Mesenchymal stem cell (in vitro differentiated cells and primary cell): ENCODE data around the gene ACVR1.

Experiments
- DNase-seq: peaks from one replicate; pipeline ENCODE4 v3.0.0-alpha.2; 2013
- H2AFZ ChIP-seq: one replicate; pipeline ENCODE4 v1.6.1; 2013; ENCODE audit warnings: low read depth, mild to moderate bottlenecking, control low read depth, inconsistent platforms, low read length, moderate library complexity
- H2AK5ac ChIP-seq: 2 replicates; pipeline ENCODE4 v1.6.1; 2013; ENCODE audit warnings: low read length, moderate library complexity, mild to moderate bottlenecking, inconsistent platforms; ENCODE audit not compliant: severe bottlenecking
- H2BK120ac ChIP-seq: one replicate; pipeline ENCODE4 v1.6.1; 2013; ENCODE audit warnings: low read depth, mild to moderate bottlenecking, inconsistent platforms, low read length, moderate library complexity
- H2BK12ac ChIP-seq, 2 experiments: one replicate each; pipeline ENCODE4 v1.6.1; 2013; ENCODE audit warnings: inconsistent platforms in 2 of 2, low read length in 2 of 2, mild to moderate bottlenecking in 2 of 2, moderate library complexity in 2 of 2, control low read depth in 1 of 2
- H2BK15ac ChIP-seq: one replicate; pipeline ENCODE4 v1.6.1; 2013; ENCODE audit warnings: mild to moderate bottlenecking, low read depth, inconsistent platforms; ENCODE audit not compliant: poor library complexity, severe bottlenecking
- H2BK5ac ChIP-seq: 2 replicates; pipeline ENCODE4 v1.6.1; 2013; ENCODE audit warnings: low read depth, mild to moderate bottlenecking, low read length, control low read depth, inconsistent platforms; ENCODE audit not compliant: poor library complexity, severe bottlenecking
- H3K14ac ChIP-seq, 2 experiments: one replicate each; pipeline ENCODE4 v1.6.1; 2013; ENCODE audit warnings: inconsistent platforms in 2 of 2, low read length in 2 of 2, control low read depth in 1 of 2, mild to moderate bottlenecking in 1 of 2, moderate library complexity in 1 of 2
- H3K18ac ChIP-seq, 2 experiments: one replicate each; pipeline ENCODE4 v1.6.1; 2013; ENCODE audit warnings: inconsistent platforms in 2 of 2, low read length in 2 of 2, control low read depth in 1 of 2, low read depth in 1 of 2, mild to moderate bottlenecking in 1 of 2
- H3K23ac ChIP-seq, 2 experiments: one replicate each; pipeline ENCODE4 v1.6.1; 2013; ENCODE audit warnings: inconsistent platforms in 2 of 2, low read length in 2 of 2, mild to moderate bottlenecking in 2 of 2, moderate library complexity in 2 of 2, control low read depth in 1 of 2
- H3K27ac ChIP-seq: 2 replicates; pipeline ENCODE4 v1.5.1; 2013; ENCODE audit warnings: mild to moderate bottlenecking, moderate library complexity, low read length, control low read depth, inconsistent platforms; ENCODE audit not compliant: poor library complexity, severe bottlenecking
- H3K27me3 ChIP-seq, 2 experiments: 2 replicates each; pipeline versions ENCODE4 v1.6.1 to v1.7.0; 2013; ENCODE audit warnings: low read length in 2 of 2, mild to moderate bottlenecking in 2 of 2, moderate library complexity in 2 of 2, control low read depth in 1 of 2, inconsistent platforms in 1 of 2; ENCODE audit not compliant: control insufficient read depth in 1 of 2, insufficient read depth in 1 of 2
- H3K36me3 ChIP-seq, 2 experiments: 2 replicates each; pipeline versions ENCODE4 v1.6.1 to v1.7.0; 2013; ENCODE audit warnings: low read length in 2 of 2, control low read depth in 1 of 2, inconsistent platforms in 1 of 2, low read depth in 1 of 2, mild to moderate bottlenecking in 1 of 2; ENCODE audit not compliant: insufficient read depth in 2 of 2, control insufficient read depth in 1 of 2
- H3K4ac ChIP-seq, 2 experiments: one replicate each; pipeline ENCODE4 v1.6.1; 2013; ENCODE audit warnings: inconsistent platforms in 2 of 2, low read length in 2 of 2, mild to moderate bottlenecking in 2 of 2, moderate library complexity in 2 of 2, control low read depth in 1 of 2, low read depth in 1 of 2
- H3K4me1 ChIP-seq: 2 replicates; pipeline ENCODE4 v1.6.1; 2013; ENCODE audit warnings: low read depth, low read length, control low read depth; ENCODE audit not compliant: control insufficient read depth, insufficient read depth
- H3K4me2 ChIP-seq: 2 replicates; pipeline ENCODE4 v1.6.1; 2013; ENCODE audit warnings: low read length, mild to moderate bottlenecking, inconsistent platforms; ENCODE audit not compliant: poor library complexity, severe bottlenecking
- H3K4me3 ChIP-seq, 2 experiments: 2 replicates each; pipeline versions ENCODE4 v1.5.1 to v1.7.0; 2013; ENCODE audit warnings: low read length in 2 of 2, mild to moderate bottlenecking in 2 of 2, control low read depth in 1 of 2, low read depth in 1 of 2; ENCODE audit not compliant: insufficient read depth in 1 of 2
- H3K79me1 ChIP-seq: replicated peaks from 2 replicates; pipeline ENCODE4 v1.6.1; 2013; ENCODE audit warnings: mild to moderate bottlenecking, control low read depth, low read length, inconsistent platforms; ENCODE audit not compliant: poor library complexity, severe bottlenecking
- H3K9ac ChIP-seq: 2 replicates; pipeline ENCODE4 v1.7.0; 2013; ENCODE audit warnings: mild to moderate bottlenecking, low read length, moderate library complexity
- H3K9me3 ChIP-seq: 2 replicates; pipeline ENCODE4 v1.7.0; 2013; ENCODE audit warnings: mild to moderate bottlenecking, low read length; ENCODE audit not compliant: control insufficient read depth
- H4K8ac ChIP-seq: one replicate; pipeline ENCODE4 v1.6.1; 2013; ENCODE audit warnings: inconsistent platforms, mild to moderate bottlenecking, low read length, moderate library complexity
- H4K91ac ChIP-seq: one replicate; pipeline ENCODE4 v1.6.1; 2013; ENCODE audit warnings: mild to moderate bottlenecking, low read length, inconsistent platforms
- WGBS: methylation state at CpG from one replicate; pipeline ENCODE4 v1.1.7; 2013; ENCODE audit warnings: mixed read lengths; 5-methylcytosine and 5-hydroxymethylcytosine counted together

ACVR1 gene

DNA sequence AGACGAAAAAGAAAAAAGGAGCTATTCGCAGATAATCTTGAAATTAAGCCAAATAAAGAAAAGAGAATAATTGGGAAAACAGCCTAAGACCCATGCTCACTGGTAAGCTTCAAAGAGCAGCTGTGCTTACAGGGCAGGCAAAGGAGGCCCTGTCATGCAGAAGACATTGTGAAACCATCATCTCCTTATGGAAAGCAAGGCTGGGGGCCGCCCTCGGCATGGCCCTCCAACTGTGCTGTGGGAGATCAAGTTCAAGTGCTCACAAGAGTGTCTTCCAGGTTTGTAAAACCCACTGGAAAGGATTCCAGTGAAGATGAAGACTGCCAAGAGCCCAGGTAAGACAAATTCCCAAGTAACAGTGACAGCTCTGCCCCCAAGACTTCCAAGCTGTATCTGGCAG is 32.2 kb downstream of the ACVR1 start:
- Histone ChIP-seq H3K4me2 (peak overlapping the region; percentile 8), H2AFZ (no peak overlapping the region), H3K4me3 (no peak overlapping the region), H3K79me1 (peaks cover 20% of the 10 kb centered on the region), H2BK12ac (no peak overlapping the region), H4K91ac (no peak overlapping the region), H3K4ac (no peak overlapping the region), H2BK120ac (no peak overlapping the region), H3K4me1 (peaks cover 24% of the 10 kb centered on the region), H2BK15ac (no peak overlapping the region), H3K27ac (no peak overlapping the region), H3K18ac (no peak overlapping the region), H3K23ac (no peak overlapping the region), H3K27me3 (no peaks in the 10 kb centered on the region), H4K8ac (peak overlapping the region; percentile 51), H2BK5ac (no peak overlapping the region), H3K9me3 (no peaks in the 10 kb centered on the region), H3K14ac (no peak overlapping the region), H2AK5ac (peak overlapping the region; percentile 40), H3K9ac (no peak overlapping the region), H3K36me3 (peaks cover 0 to 25% of the 10 kb centered on the region in 2 experiments)
- 96% methylated on average over 4 of the region's 4 CpGs for WGBS
- DNase-seq: no peak

DNA sequence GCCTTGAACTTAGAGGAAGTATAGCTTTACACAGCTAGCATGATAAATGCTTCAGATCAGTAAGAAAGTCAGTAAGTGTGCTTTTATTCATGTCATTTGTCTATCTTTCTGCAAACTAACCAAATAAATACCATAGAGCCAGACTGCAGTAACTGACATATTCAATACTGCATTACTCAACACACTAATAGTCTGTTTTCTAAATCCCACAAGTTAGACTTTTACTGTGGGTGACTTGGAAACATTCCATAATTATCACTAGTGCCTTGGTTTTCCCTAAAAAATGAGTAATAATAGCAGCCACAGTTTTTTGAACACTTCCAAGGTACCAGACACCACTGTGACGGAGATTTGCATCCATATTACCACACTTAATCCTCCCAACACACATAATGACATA is 33.0 kb downstream of the ACVR1 start:
- no peaks in the 10 kb centered on the region for H3K27me3 ChIP-seq
- no peak overlapping the region for H3K4me3 ChIP-seq
- H4K8ac ChIP-seq: no peak overlapping the region
- H3K14ac ChIP-seq: no peak overlapping the region
- no peak overlapping the region for H3K9ac ChIP-seq
- no peak overlapping the region for H2BK15ac ChIP-seq
- no peak overlapping the region for H2AK5ac ChIP-seq
- no peak overlapping the region for H3K23ac ChIP-seq
- no peak overlapping the region for H2AFZ ChIP-seq
- H3K4me1 ChIP-seq: peaks cover 27% of the 10 kb centered on the region
- H2BK12ac ChIP-seq: no peak overlapping the region
- no peak overlapping the region for H2BK120ac ChIP-seq
- peaks cover 0 to 17% of the 10 kb centered on the region in 2 experiments for H3K36me3 ChIP-seq
- H3K79me1 ChIP-seq: peaks cover 18% of the 10 kb centered on the region
- H4K91ac ChIP-seq: no peak overlapping the region
- H3K4me2 ChIP-seq: no peak overlapping the region
- no peak for DNase-seq
- no peak overlapping the region for H3K4ac ChIP-seq
- 95% methylated on average over 1 of the region's 1 CpG for WGBS
- H3K18ac ChIP-seq: no peak overlapping the region
- H3K9me3 ChIP-seq: no peaks in the 10 kb centered on the region
- no peak overlapping the region for H2BK5ac ChIP-seq
- H3K27ac ChIP-seq: no peak overlapping the region

DNA sequence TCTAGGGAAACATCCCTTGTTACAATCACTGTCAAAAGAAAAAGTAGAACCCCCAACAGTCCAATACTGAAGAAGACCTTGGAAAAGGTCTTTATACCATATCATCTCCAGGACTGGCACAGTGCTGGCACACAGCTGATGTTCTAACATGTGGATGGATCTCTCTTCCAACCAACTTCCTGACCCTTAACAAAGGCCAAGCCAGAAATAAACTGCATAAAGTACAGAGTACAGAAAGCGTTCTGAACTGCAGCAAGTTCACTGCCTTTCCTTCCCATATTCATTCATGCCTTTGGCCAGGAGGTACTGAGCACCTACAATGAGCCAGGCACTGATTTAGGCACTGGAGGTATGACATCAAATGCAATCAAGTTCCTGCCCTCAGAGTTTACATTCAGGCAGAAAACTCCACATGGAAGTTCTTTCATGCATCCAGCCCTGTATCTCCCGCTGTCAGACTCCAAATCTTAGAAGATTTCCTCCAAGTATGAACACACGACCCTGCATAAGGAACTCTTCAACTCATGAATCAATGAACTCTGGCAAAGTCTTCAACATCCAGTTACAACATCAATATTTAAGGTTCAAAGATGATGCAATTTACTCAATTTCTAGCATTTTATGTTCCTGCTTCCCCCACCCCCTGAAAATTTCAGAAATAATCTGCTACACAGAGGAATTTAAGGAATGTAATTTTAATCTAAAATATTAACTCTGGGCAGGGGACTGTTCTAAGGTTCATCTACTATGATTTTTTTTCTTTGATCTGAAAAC is 33.8 kb downstream of the ACVR1 start:
- no peak overlapping the region for H2BK5ac ChIP-seq
- WGBS: 89% methylated on average over 3 of the region's 3 CpGs

DNA sequence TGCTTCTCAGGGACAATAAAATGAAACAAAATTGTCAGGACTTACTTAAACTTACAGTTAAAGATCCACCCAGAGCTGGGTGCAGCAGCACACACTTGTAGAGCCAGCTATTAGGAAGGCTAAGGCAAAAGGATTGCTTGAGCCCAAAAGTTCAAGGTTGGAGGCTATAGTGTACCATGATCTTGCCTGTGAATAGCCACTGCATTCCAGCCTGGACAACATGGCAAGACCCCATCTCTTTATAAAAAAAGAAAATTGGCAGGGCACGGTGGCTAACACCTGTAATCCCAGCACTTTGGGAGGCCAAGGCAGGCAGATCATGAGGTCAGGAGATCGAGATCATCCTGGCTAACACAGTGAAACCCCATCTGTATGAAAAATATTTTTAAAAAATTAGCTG is 34.6 kb downstream of the ACVR1 start:
- H3K4ac ChIP-seq: no peak overlapping the region
- DNase-seq: no peak
- no peak overlapping the region for H3K9ac ChIP-seq
- H3K14ac ChIP-seq: no peak overlapping the region
- no peak overlapping the region for H4K8ac ChIP-seq
- H4K91ac ChIP-seq: no peak overlapping the region
- peaks cover 14% of the 10 kb centered on the region for H3K79me1 ChIP-seq
- H2BK12ac ChIP-seq: peak overlapping the region in 1 of 2 experiments; percentile 19
- peaks cover 31% of the 10 kb centered on the region for H3K4me1 ChIP-seq
- no peak overlapping the region for H3K4me3 ChIP-seq
- no peak overlapping the region for H2BK15ac ChIP-seq
- no peak overlapping the region for H2BK5ac ChIP-seq
- no peak overlapping the region for H2BK120ac ChIP-seq
- no peak overlapping the region for H3K18ac ChIP-seq
- H3K36me3 ChIP-seq: peaks cover under 1 to 19% of the 10 kb centered on the region in 2 experiments
- H3K27me3 ChIP-seq: no peaks in the 10 kb centered on the region
- H3K23ac ChIP-seq: no peak overlapping the region
- 86% methylated on average over 1 of the region's 2 CpGs for WGBS
- H2AFZ ChIP-seq: no peak overlapping the region
- peak overlapping the region; percentile 89 for H3K27ac ChIP-seq
- H3K9me3 ChIP-seq: no peaks in the 10 kb centered on the region
- H3K4me2 ChIP-seq: no peak overlapping the region
- H2AK5ac ChIP-seq: peak overlapping the region; percentile 80

More for the DNA sequence above, 33.8 kb downstream of the ACVR1 start:
- H3K14ac ChIP-seq: peak overlapping the region in 1 of 2 experiments; percentile 5
- no peak overlapping the region for H3K9ac ChIP-seq
- peaks cover 13% of the 10 kb centered on the region for H3K79me1 ChIP-seq
- no peak overlapping the region for H4K91ac ChIP-seq
- H3K4me2 ChIP-seq: no peak overlapping the region
- H2BK12ac ChIP-seq: no peak overlapping the region
- H2AK5ac ChIP-seq: peak overlapping the region; percentile 10
- no peaks in the 10 kb centered on the region for H3K27me3 ChIP-seq
- H2AFZ ChIP-seq: no peak overlapping the region
- H3K9me3 ChIP-seq: no peaks in the 10 kb centered on the region
- peak overlapping the region; percentile 17 for H4K8ac ChIP-seq
- no peak overlapping the region for H3K4ac ChIP-seq
- H3K4me1 ChIP-seq: peaks cover 29% of the 10 kb centered on the region
- H3K23ac ChIP-seq: no peak overlapping the region
- no peak for DNase-seq
- H2BK15ac ChIP-seq: no peak overlapping the region
- H3K4me3 ChIP-seq: no peak overlapping the region
- H2BK120ac ChIP-seq: no peak overlapping the region
- no peak overlapping the region for H3K27ac ChIP-seq
- H3K36me3 ChIP-seq: peaks cover 0 to 16% of the 10 kb centered on the region in 2 experiments
- no peak overlapping the region for H3K18ac ChIP-seq
